ENCODE data around the gene USP24. TPM values are rescaled to one million over a fixed set of nuclear protein-coding genes. Genes with fewer than 3 reads are reported as not detected.

Gene USP24
- total and polyA plus RNA-seq, 2 donors (not counting 3 experiments of a cell fraction or from before 2014, with no cell fraction given), result 8.2 to 30.0 TPM

GRCh38 chr1:55172272-55172671 is 42.9 kb downstream of the USP24 start:
- no peak overlapping the region for H3K9ac ChIP-seq (replicated peaks; ENCODE audit: extremely low read depth, insufficient read depth, low read length)
- H2AFZ ChIP-seq (ENCODE audit: low read depth, low read length), result no peak overlapping the region
- no peaks in the 10 kb centered on the region for H3K9me3 ChIP-seq (replicated peaks; ENCODE audit: control insufficient read depth, insufficient read depth, low read length)
- H3K27me3 ChIP-seq (ENCODE audit: control insufficient read depth in 2 of 2, insufficient read depth in 2 of 2, low read length in 2 of 2), result no peaks in the 10 kb centered on the region
- no peak for TF ChIP-seq CTCF (IDR thresholded peaks at IDR 0.05; ENCODE audit: extremely low read depth in 1 of 2, insufficient read depth in 1 of 2, low read depth in 1 of 2, low read length in 2 of 2)
- no peak for TF ChIP-seq JUN (IDR thresholded peaks at IDR 0.05; ENCODE audit: borderline replicate concordance, insufficient read depth, insufficient read length, low read depth)
- TF ChIP-seq GATA2 (IDR thresholded peaks at IDR 0.05; ENCODE audit: insufficient read depth, insufficient read length, low read depth, low read length), result no peak
- TF ChIP-seq MAX (IDR thresholded peaks at IDR 0.05; ENCODE audit: insufficient read depth, insufficient read length), result no peak
- no peak for TF ChIP-seq MYC (IDR thresholded peaks at IDR 0.05; ENCODE audit: low read depth, low read length)
- TF ChIP-seq POLR2AphosphoS5 (IDR thresholded peaks at IDR 0.05; ENCODE audit: insufficient read depth, low read depth, low read length), result no peak
- TF ChIP-seq POLR2A (IDR thresholded peaks at IDR 0.05; ENCODE audit: low read depth, low read length), result no peak
- no peak for TF ChIP-seq EZH2 (IDR thresholded peaks at IDR 0.05; ENCODE audit: borderline replicate concordance, low read depth, low read length, severe bottlenecking)
- TF ChIP-seq FOS (IDR thresholded peaks at IDR 0.05; ENCODE audit: borderline replicate concordance, insufficient read depth, low read length), result no peak
- ChIA-PET CTCF (interaction anchor here (1.3 kb wide), 1 partner anchor 105 kb away, joined by 3 read pairs; no protein-coding TSS in a partner anchor), POLR2A (no interaction called here)
- H3K4me1 ChIP-seq (ENCODE audit: control insufficient read depth, extremely low read depth, insufficient read depth, low read length), result no peaks in the 10 kb centered on the region
- H3K9me1 ChIP-seq (replicated peaks; ENCODE audit: control insufficient read depth, extremely low read depth, insufficient read depth, low read length), result no peaks in the 10 kb centered on the region
- no peak overlapping the region for H3K4me2 ChIP-seq (ENCODE audit: insufficient read depth, low read length)
- DNase-seq (ENCODE audit: low read depth, low spot score), result no peak
- intact Hi-C loops (cut with micrococcal nuclease), result no loop called here
- no TSS peak for BruUV-seq (replicated peaks)
- H3K27ac ChIP-seq (ENCODE audit: insufficient read depth, low read depth, low read length), result no peak overlapping the region
- no peaks in the 10 kb centered on the region for H3K79me2 ChIP-seq (ENCODE audit: control insufficient read depth, insufficient read depth, low read length)
- H3K4me3 ChIP-seq (replicated peaks in 1 of 3; ENCODE audit: insufficient read depth in 1 of 3, low read depth in 1 of 3, low read length in 3 of 3), result no peak overlapping the region
- H3K36me3 ChIP-seq (ENCODE audit: control insufficient read depth in 2 of 2, extremely low read depth in 1 of 2, insufficient read depth in 2 of 2, low read length in 2 of 2), result peaks cover 2 to 4% of the 10 kb centered on the region in 2 experiments
- H4K20me1 ChIP-seq (replicated peaks; ENCODE audit: control insufficient read depth, extremely low read depth, insufficient read depth, low read length), result no peaks in the 10 kb centered on the region
- dilution Hi-C loops (cut with MboI; ENCODE audit: extremely low pct_ligation_motif_present, low sequenced_read_pairs), result no loop called here
- no peak for FAIRE-seq

Data from endothelial cell of umbilical vein (primary cell).